ENCODE data around the gene OR56A3.

OR56A3 gene

DNA sequence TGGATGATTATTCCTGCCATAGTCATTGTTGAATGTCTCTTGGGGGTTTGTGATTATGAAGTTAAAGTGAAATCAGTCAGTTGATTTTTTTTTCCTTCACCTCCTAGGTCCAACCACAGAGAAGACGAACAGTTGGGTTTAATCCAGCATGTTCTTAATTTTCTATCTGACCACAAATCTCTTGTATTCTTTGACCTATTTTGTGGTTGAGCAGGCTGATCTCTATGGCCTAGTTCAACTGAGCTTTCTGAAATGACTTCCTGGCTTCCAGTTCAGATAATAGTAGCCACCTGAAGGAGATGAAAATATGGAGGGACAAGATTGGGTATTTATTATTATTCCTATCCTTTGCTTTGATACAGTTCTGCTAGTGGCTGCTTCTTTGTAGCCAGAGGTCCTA, 31.5 kb downstream of the OR56A3 start:
- no peak for DNase-seq (ENCODE audit: low spot score)

DNA sequence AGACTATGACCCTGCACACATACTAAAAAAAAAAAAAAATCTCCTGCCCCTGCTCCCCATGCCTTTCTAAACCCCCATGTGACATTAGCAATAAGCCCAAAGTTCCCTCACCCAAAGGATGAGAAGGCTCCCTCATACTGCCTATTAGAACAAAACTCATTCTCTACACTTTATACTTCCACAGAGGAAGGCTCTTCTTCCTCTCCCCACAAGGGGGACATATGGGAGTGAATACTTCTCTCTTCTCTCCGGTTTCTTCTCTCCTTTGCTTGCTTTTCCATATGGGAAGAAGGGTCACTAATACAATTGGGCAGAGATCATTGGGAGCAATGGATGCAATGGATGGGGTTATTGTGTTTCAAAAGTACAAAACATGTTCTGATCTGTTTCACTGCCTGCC, 41.4 kb downstream of the OR56A3 start:
- no peak for DNase-seq (ENCODE audit: low spot score)

DNA sequence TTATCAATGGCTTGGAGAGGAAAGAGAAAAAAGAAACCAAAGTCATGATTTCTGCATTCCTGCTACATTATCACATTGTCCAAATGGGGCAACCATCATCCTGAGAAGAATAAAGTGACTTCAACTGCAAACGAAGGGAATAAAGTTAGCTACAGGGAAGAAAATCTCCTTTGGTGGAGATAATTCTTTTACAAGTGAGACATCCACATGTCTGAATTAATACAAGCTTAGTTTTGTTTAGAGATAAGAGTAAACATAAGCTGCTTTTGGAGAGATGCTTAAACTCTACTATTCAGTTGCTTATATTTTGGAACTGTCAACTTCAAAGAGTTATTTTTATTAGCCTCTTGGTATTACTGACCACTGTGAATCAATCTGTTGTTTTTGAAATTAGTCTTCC, 44.8 kb downstream of the OR56A3 start, which contains the start of gene OR52L1:
Gene OR52L1 (minus strand): TSS at position 101 of the 400 bp plus-strand sequence. CDS start 55 bp downstream, at position 46.
- no peak for DNase-seq (ENCODE audit: low spot score)

DNA sequence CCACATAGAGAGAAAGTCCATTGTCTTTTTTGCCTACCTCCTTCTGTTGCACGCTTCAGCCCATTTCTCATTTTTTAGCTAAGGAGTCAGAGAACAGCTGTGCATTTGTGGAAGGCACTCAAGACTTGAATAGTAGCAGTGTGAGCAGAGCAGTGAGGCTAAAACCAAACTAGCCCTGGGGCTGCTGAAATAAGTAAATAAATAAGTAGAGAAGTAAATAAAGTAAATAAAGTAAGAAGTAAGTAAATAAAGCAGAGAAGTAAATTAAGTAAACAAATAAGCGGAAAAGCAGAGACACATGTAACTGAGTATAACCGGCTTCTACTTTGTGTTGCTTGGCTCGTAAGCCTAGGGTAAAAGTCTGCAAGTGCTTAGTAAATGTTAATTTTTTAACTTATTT, 47.2 kb downstream of the OR56A3 start:
- DNase-seq (ENCODE audit: low spot score): no peak

DNA sequence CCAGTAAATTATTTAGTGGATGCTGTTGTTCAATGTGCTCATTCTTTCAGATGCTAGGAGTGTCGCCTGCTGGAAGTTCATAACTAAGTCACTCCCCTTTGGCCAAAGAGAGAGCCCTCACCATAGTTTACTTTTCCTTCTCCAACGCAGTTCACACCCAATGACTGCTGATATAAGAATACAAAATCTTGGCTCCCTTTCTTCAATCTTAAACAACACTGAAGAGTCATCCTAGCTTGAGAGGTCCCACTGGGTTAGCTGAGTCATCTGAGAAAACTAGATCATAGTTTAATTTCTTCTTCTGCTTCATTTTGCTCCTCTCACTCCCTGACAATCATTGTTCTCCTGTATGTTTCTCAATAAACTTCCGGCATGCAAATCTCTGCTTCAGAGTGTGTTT, 50.1 kb downstream of the OR56A3 start:
- DNase-seq (ENCODE audit: low spot score): no peak

DNA sequence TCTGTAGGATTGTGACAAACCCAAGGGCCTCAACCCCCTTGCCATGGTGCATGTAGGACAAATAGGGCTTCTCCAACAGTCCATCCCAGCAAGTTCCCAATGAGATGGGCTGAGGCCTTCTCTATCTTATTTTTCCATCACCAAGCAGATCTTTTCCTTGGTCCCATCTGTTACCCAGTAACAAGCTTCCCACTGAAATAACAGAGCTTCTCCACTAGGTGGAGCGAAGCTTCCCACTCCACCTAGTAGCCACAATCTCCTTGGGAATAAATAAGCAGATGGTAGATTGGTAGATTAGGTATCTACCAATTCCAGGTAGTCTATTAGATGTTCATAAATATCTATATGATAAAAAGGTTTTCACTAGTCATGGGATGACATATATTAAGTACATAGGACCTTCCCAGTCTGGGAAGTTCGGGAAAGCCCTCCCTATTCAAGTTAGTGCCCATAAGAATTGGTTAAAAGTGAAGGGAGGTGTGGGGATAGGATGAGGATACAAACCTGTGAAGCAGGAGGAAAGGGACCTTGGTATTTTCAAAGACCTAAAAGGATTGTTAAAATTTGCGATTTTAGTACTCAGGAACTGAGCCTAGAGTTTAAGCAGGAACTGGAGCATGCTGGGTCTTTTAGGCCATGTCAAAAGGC, 50.7 kb downstream of the OR56A3 start:
- DNase-seq (ENCODE audit: low spot score): peak; percentile 48

DNA sequence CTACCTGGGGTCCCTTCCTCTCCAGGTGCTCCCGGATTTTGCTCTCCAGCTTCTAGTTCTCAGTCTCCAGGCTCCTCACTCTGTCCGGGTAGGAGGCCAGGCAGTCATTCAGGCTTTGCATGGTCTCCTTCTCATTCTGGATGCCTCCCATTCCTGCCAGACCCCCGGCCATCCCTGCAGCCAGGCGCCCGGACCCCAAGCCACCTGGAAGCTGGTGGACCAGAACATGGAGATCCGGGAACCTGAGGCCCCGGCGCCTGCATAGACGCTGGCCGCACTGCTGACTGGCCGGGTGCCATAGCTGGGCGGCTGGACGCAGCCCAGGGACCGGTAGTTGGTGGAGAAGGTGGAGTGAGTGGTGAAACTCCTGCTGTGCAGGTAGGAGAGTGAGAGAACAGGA, 52.7 kb downstream of the OR56A3 start:
- no peak for DNase-seq (ENCODE audit: low spot score)
